ENCODE results near the gene KLK7.

Gene KLK7

GRCh38 chr19:50944795-50945194, 38.9 kb downstream of the KLK7 start:
- no peaks in the 10 kb centered on the region for H3K9me3 Mint-ChIP-seq (ENCODE audit: low read depth)

GRCh38 chr19:50943074-50943828, 40.5 kb downstream of the KLK7 start:
- Mint-ChIP-seq H3K27me3 (peaks cover 15% of the 10 kb centered on the region), H3K36me3 (no peaks in the 10 kb centered on the region), H3K27ac (no peak overlapping the region), H3K9me3 (ENCODE audit: low read depth) (no peaks in the 10 kb centered on the region), H3K4me3 (no peak overlapping the region), H3K4me1 (ENCODE audit: low read depth) (no peaks in the 10 kb centered on the region)

More at GRCh38 chr19:50944795-50945194, 38.9 kb downstream of the KLK7 start:
- no peak overlapping the region for H3K4me3 Mint-ChIP-seq
- no peaks in the 10 kb centered on the region for H3K4me1 Mint-ChIP-seq (ENCODE audit: low read depth)
- H3K27ac Mint-ChIP-seq: no peak overlapping the region
- H3K27me3 Mint-ChIP-seq: peaks cover 21% of the 10 kb centered on the region
- H3K36me3 Mint-ChIP-seq: no peaks in the 10 kb centered on the region

- Mint-ChIP-seq H3K36me3 (no peaks in the 10 kb centered on the region), H3K27me3 (peaks cover 15% of the 10 kb centered on the region), H3K4me1 (ENCODE audit: low read depth) (no peaks in the 10 kb centered on the region), H3K27ac (no peak overlapping the region), H3K4me3 (no peak overlapping the region), H3K9me3 (ENCODE audit: low read depth) (no peaks in the 10 kb centered on the region)
These were observed 44.1 kb downstream of the KLK7 start for GRCh38 chr19:50939596-50939995.

- Mint-ChIP-seq H3K27ac (no peak overlapping the region), H3K4me1 (ENCODE audit: low read depth) (no peaks in the 10 kb centered on the region), H3K9me3 (ENCODE audit: low read depth) (no peaks in the 10 kb centered on the region), H3K36me3 (no peaks in the 10 kb centered on the region), H3K27me3 (peaks cover 23% of the 10 kb centered on the region), H3K4me3 (no peak overlapping the region)
These were observed 50.1 kb downstream of the KLK7 start for GRCh38 chr19:50933640-50934039.

- Mint-ChIP-seq H3K36me3 (no peaks in the 10 kb centered on the region), H3K27me3 (peaks cover 26% of the 10 kb centered on the region), H3K4me3 (no peak overlapping the region), H3K4me1 (ENCODE audit: low read depth) (no peaks in the 10 kb centered on the region), H3K9me3 (ENCODE audit: low read depth) (no peaks in the 10 kb centered on the region), H3K27ac (no peak overlapping the region)
These were observed 51.0 kb downstream of the KLK7 start for GRCh38 chr19:50932690-50933083.

- no peaks in the 10 kb centered on the region for H3K9me3 Mint-ChIP-seq (ENCODE audit: low read depth)
- no peaks in the 10 kb centered on the region for H3K4me1 Mint-ChIP-seq (ENCODE audit: low read depth)
- no peak overlapping the region for H3K27ac Mint-ChIP-seq
- peaks cover 26% of the 10 kb centered on the region for H3K27me3 Mint-ChIP-seq
- no peaks in the 10 kb centered on the region for H3K36me3 Mint-ChIP-seq
- H3K4me3 Mint-ChIP-seq: no peak overlapping the region
These were observed 51.6 kb downstream of the KLK7 start for GRCh38 chr19:50932018-50932689.

GRCh38 chr19:50931023-50931422, 52.7 kb downstream of the KLK7 start:
- no peaks in the 10 kb centered on the region for H3K9me3 Mint-ChIP-seq (ENCODE audit: low read depth)
- no peaks in the 10 kb centered on the region for H3K36me3 Mint-ChIP-seq
- H3K4me1 Mint-ChIP-seq (ENCODE audit: low read depth): no peaks in the 10 kb centered on the region
- H3K4me3 Mint-ChIP-seq: no peak overlapping the region
- H3K27me3 Mint-ChIP-seq: peaks cover 22% of the 10 kb centered on the region
- H3K27ac Mint-ChIP-seq: no peak overlapping the region

- peaks cover 22% of the 10 kb centered on the region for H3K27me3 Mint-ChIP-seq
- H3K4me3 Mint-ChIP-seq: no peak overlapping the region
- no peaks in the 10 kb centered on the region for H3K4me1 Mint-ChIP-seq (ENCODE audit: low read depth)
- no peak overlapping the region for H3K27ac Mint-ChIP-seq
- no peaks in the 10 kb centered on the region for H3K36me3 Mint-ChIP-seq
- H3K9me3 Mint-ChIP-seq (ENCODE audit: low read depth): no peaks in the 10 kb centered on the region
These were observed 54.9 kb downstream of the KLK7 start for GRCh38 chr19:50928831-50929230.
